Measurements from ENCODE around the gene CD40LG.

Gene CD40LG

DNA sequence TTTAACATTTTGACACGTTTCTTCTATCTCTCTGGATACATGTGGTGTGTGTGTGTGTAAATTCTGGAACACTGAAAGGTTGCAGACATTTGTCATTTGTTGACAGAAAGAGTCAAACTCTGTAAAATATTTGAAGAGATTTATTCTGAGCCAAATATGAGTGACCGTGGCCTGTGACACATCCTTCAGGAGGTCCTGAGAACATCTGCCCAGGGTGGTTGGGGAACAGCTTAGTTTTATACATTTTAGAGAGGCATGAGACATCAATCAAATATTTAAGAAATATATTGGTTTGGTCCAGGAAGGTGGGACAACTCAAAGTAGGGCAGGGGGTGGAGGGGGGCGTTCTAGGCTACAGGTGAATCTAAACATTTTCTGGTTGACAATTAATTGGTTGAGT is 40.7 kb upstream of the CD40LG start:
- Histone ChIP-seq H3K4me1 (ENCODE audit: insufficient read depth, low read length) (no peaks in the 10 kb centered on the region), H3K9me3 (ENCODE audit: insufficient read depth, low read length, severe bottlenecking) (no peaks in the 10 kb centered on the region), H3K27me3 (ENCODE audit: insufficient read depth, low read length, poor library complexity) (no peaks in the 10 kb centered on the region), H4K20me1 (ENCODE audit: insufficient read depth, low read length) (no peaks in the 10 kb centered on the region), H3K4me2 (ENCODE audit: insufficient read depth, low read length) (no peak overlapping the region), H3K9ac (ENCODE audit: low read depth, low read length) (no peak overlapping the region), H3K4me3 (ENCODE audit: low read depth in 1 of 2, low read length in 2 of 2) (no peak overlapping the region), H2AFZ (ENCODE audit: low read depth, low read length) (no peak overlapping the region), H3K79me2 (ENCODE audit: insufficient read depth, low read length) (no peaks in the 10 kb centered on the region), H3K27ac (ENCODE audit: low read length) (no peak overlapping the region), H3K36me3 (ENCODE audit: insufficient read depth, low read length) (no peaks in the 10 kb centered on the region)
- no peak for TF ChIP-seq CTCF (IDR thresholded peaks at IDR 0.05; ENCODE audit: borderline replicate concordance, extremely low read depth, low read length, poor library complexity, severe bottlenecking)
- no peak for TF ChIP-seq EZH2 (IDR thresholded peaks at IDR 0.05; ENCODE audit: borderline replicate concordance, low read depth, low read length, severe bottlenecking)
- DNase-seq: no peak
- no peak for ATAC-seq (ENCODE audit: insufficient read depth, low read depth)

- H3K4me1 ChIP-seq (ENCODE audit: insufficient read depth, low read length): no peaks in the 10 kb centered on the region
- peak; percentile 86 for ATAC-seq (ENCODE audit: insufficient read depth, low read depth)
- H4K20me1 ChIP-seq (ENCODE audit: insufficient read depth, low read length): no peaks in the 10 kb centered on the region
- DNase-seq: peak; percentile 55
- no peaks in the 10 kb centered on the region for H3K9me3 ChIP-seq (ENCODE audit: insufficient read depth, low read length, severe bottlenecking)
- H2AFZ ChIP-seq (ENCODE audit: low read depth, low read length): no peak overlapping the region
- no peak overlapping the region for H3K9ac ChIP-seq (ENCODE audit: low read depth, low read length)
- TF ChIP-seq EZH2 (IDR thresholded peaks at IDR 0.05; ENCODE audit: borderline replicate concordance, low read depth, low read length, severe bottlenecking) (no peak), CTCF (IDR thresholded peaks at IDR 0.05; ENCODE audit: borderline replicate concordance, extremely low read depth, low read length, poor library complexity, severe bottlenecking) (peak; percentile 59)
- H3K4me2 ChIP-seq (ENCODE audit: insufficient read depth, low read length): no peak overlapping the region
- no peak overlapping the region for H3K27ac ChIP-seq (ENCODE audit: low read length)
- no peak overlapping the region for H3K4me3 ChIP-seq (ENCODE audit: low read depth in 1 of 2, low read length in 2 of 2)
- no peaks in the 10 kb centered on the region for H3K79me2 ChIP-seq (ENCODE audit: insufficient read depth, low read length)
- no peaks in the 10 kb centered on the region for H3K36me3 ChIP-seq (ENCODE audit: insufficient read depth, low read length)
- H3K27me3 ChIP-seq (ENCODE audit: insufficient read depth, low read length, poor library complexity): no peaks in the 10 kb centered on the region
These were observed 39.5 kb upstream of the CD40LG start for GRCh38 chrX:136608295-136608933.

GRCh38 chrX:136616987-136617685 is 30.8 kb upstream of the CD40LG start:
- Histone ChIP-seq H4K20me1 (ENCODE audit: insufficient read depth, low read length) (no peaks in the 10 kb centered on the region), H3K4me1 (ENCODE audit: insufficient read depth, low read length) (peaks cover 12% of the 10 kb centered on the region), H3K27ac (ENCODE audit: low read length) (peak overlapping the region; percentile 61), H3K4me2 (ENCODE audit: insufficient read depth, low read length) (no peak overlapping the region), H3K9me3 (ENCODE audit: insufficient read depth, low read length, severe bottlenecking) (no peaks in the 10 kb centered on the region), H3K9ac (ENCODE audit: low read depth, low read length) (no peak overlapping the region), H2AFZ (ENCODE audit: low read depth, low read length) (peak overlapping the region; percentile 76), H3K36me3 (ENCODE audit: insufficient read depth, low read length) (no peaks in the 10 kb centered on the region), H3K4me3 (ENCODE audit: low read depth in 1 of 2, low read length in 2 of 2) (no peak overlapping the region), H3K79me2 (ENCODE audit: insufficient read depth, low read length) (no peaks in the 10 kb centered on the region), H3K27me3 (ENCODE audit: insufficient read depth, low read length, poor library complexity) (no peaks in the 10 kb centered on the region)
- ATAC-seq (ENCODE audit: insufficient read depth, low read depth) (peak; percentile 81), DNase-seq (peak; percentile 17)
- TF ChIP-seq CTCF (IDR thresholded peaks at IDR 0.05; ENCODE audit: borderline replicate concordance, extremely low read depth, low read length, poor library complexity, severe bottlenecking) (no peak), EZH2 (IDR thresholded peaks at IDR 0.05; ENCODE audit: borderline replicate concordance, low read depth, low read length, severe bottlenecking) (no peak)

Data from DND-41 (cell line).